Prostate gland (tissue), 2 donors: ENCODE data around the gene TCF15.
"Not testable (repeated sequence)": the region's sequence is repeated elsewhere in the genome, so short reads cannot be mapped to it uniquely, and the experiment has no call there.

Source experiments
- CTCF ChIP-seq, 4 experiments: fragments of 200-600 bp in 2 of 4; fragments of 450-650 bp in 2 of 4; sonication (generic) in 2 of 4; IDR thresholded peaks; 1 replicate in 3 of 4; 2 replicates in 1 of 4; pipeline ENCODE4 v1.5.1; 2016 to 2019; ENCODE audit warnings: antibody characterized with exemption in 4 of 4, mild to moderate bottlenecking in 2 of 4, moderate library complexity in 2 of 4
- POLR2A ChIP-seq: fragments of 450-650 bp; IDR thresholded peaks from one replicate; pipeline ENCODE4 v1.6.1; 2016; ENCODE audit warnings: antibody characterized with exemption, mild to moderate bottlenecking

DNA sequence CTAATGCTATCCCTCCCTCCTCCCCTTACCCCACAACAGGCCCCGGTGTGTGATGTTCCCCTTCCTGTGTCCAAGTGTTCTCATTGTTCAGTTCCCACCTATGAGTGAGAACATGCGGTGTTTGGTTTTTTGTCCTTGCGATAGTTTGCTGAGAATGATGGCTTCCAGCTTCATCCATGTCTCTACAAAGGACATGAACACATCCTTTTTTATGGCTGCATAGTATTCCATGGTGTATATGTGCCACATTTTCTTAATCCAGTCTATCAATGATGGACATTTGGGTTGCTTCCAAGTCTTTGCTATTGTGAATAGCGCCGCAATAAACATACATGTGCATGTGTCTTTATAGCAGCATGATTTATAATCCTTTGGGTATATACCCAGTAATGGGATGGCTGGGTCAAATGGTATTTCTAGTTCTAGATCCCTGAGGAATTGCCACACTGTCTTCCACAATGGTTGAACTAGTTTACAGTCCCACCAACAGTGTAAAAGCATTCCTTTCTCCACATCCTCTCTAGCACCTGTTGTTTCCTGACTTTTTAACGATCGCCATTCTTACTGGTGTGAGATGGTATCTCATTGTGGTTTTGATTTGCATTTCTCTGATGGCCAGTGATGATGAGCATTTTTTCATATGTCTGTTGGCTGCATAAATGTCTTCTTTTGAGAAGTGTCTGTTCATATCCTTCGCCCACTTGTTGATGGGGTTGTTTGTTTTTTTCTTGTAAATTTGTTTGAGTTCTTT, 31.0 kb downstream of the TCF15 start:
- TF ChIP-seq CTCF (IDR thresholded peaks at IDR 0.05); POLR2A: not testable (repeated sequence)
